D341Med (cell line): ENCODE results near the gene RAD51B.

Experiments
- DNase-seq: peaks from one replicate; pipeline ENCODE4 v3.0.0; 2012; ENCODE audit warnings: low spot score

The RAD51B gene

DNA sequence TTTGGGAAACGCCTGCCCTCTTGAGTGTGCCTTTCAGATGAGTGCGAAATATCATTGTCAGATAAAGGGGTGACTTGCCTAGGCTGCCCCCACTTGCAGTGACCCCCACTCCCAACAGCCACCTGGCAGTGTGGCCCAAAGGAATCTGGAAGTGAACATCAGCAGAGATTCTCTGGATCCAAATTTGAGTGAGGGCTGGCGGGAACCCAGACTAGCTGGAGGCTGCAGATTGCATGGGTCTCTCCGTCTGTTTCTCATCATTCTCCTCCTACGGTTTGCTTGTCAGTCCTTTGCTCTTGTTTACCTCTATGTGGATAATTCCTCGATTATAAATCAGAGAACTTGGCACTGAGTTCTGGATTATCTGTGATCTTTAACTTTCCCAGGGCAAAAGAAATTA, 692.5 kb downstream of the RAD51B start:
- no peak for DNase-seq

DNA sequence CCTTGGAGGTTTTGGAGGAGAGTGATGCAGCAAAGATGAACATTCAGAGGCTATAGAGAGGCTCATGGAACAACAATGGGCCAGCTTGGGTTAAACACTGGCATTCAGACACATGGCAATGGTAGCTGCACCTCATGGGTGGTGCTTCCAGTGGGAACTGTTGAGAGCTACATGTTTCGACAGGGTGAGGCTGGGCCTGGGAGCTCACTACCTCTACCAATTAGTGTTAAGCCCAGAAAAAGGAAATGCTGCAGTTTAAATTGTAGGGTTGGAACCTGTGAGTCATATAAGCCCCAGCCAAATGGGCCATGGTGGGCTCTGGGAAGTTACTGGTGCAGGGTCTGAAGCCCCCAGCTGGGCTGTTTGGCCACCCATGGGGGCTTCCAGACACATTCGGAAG, 693.6 kb downstream of the RAD51B start:
- no peak for DNase-seq

GRCh38 chr14:68513838-68514607, 694.4 kb downstream of the RAD51B start:
- DNase-seq: no peak

GRCh38 chr14:68514608-68515194, 695.1 kb downstream of the RAD51B start:
- DNase-seq: no peak

DNA sequence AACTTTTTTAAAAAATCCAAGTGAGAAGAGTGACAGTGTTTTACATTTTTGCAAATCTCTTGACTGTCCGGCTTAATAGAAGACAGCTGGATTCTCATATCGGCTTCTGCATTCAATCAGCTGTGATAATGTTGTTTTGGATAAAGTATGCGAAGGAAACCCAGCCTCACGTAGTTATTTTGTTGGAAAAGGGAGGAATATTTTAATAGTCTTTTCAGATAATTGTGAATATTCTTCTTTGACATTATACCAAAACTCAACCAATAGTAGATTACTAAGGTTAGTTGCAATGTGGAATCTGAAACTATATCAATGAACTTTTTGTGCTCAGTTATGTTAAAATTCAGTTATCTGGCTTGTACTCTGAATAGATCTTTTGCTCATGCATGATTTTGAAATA, 696.8 kb downstream of the RAD51B start:
- no peak for DNase-seq

DNA sequence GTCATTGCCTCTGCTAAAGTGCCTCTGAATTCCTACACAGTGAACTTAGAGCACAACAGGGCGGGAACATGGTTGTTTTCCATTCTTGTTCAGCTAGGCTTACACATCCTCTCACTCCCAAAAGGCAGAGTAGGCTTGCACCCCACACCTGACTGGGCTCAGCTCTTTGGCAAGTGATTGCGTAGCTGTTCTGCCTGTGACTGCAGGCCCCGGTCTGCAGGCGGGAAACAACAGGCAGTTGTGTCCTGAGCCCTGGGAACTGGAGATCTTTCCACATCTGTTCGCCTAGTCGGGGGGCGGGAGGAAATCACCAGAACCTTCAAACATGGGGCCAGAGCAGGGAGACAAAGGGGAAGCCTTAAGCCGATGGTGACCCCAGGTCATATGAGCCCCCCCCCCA, 698.6 kb downstream of the RAD51B start:
- DNase-seq: no peak

- DNase-seq: no peak
Observed at GRCh38 chr14:68518761-68519670, 699.4 kb downstream of the RAD51B start.

GRCh38 chr14:68519671-68520187, 700.1 kb downstream of the RAD51B start:
- no peak for DNase-seq

- DNase-seq: no peak
Observed at GRCh38 chr14:68520637-68521556, 701.3 kb downstream of the RAD51B start.

- DNase-seq: no peak
Observed at GRCh38 chr14:68521557-68521901, 702.0 kb downstream of the RAD51B start.

DNA sequence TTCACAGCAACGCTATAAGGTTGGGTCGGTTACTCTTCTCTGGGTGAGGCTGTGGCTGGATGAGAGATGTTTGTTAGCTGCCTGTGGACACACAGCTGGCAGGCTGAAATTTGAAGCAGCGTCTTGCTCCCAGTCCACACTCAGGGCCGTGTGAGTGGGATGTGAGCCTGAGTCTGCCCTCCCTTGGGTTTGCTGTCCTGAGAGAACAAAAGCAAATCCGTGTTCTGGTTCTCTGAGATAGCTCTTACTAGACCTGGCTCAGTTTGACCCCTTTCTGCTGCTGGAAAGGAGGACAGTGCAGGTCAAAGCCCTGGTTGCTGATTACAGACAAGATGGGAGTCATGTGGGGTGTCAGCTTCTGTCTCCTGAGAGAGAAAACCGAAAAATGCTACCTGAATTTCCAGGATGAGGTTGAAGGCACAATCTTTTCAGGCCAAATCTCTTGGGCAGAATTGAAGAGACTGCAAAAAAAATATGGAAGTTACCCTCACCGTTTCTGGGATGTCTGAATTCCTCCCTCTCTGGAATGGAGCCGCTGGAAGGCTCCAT, 702.5 kb downstream of the RAD51B start:
- no peak for DNase-seq

DNA sequence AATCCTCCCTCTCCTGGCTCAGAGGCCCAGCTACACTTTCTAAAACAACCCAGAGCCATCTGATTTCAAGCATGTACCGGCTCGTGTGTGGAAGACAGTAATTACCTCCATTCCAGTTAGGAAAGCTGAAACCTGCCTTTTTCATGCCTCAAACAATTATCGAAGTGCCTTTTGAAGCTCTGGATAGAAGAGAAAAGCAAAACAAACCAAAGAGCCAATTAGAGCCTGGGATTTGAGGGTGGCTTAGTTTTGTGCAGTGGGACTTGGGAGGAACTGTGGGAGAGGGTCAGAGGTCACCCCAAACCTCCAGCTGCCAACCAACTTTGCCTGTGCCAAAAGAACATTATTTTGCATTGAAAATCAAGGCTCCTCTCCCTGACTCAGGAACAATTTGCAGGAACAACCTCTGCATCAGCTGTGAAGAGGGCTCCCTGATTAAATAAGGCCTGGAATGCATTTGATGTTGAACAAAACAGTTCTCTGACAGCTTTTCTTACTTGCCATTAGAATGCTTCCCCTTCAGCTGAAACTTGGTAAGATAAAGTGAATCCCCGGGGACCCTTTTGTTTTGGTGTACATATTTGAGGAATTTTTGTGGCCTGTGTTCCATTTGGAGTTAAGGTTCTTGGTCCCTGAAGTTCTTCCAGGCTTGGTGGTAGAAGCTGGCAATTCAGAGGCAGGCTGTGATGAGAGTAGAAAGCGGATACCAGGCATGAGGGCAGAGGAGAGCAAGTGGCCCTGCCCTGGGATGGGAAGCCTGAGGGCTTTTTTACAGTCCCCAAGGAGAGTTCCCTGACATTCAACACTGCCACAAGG, 703.1 kb downstream of the RAD51B start:
- no peak for DNase-seq

GRCh38 chr14:68523326-68523610, 703.7 kb downstream of the RAD51B start:
- DNase-seq: no peak

DNA sequence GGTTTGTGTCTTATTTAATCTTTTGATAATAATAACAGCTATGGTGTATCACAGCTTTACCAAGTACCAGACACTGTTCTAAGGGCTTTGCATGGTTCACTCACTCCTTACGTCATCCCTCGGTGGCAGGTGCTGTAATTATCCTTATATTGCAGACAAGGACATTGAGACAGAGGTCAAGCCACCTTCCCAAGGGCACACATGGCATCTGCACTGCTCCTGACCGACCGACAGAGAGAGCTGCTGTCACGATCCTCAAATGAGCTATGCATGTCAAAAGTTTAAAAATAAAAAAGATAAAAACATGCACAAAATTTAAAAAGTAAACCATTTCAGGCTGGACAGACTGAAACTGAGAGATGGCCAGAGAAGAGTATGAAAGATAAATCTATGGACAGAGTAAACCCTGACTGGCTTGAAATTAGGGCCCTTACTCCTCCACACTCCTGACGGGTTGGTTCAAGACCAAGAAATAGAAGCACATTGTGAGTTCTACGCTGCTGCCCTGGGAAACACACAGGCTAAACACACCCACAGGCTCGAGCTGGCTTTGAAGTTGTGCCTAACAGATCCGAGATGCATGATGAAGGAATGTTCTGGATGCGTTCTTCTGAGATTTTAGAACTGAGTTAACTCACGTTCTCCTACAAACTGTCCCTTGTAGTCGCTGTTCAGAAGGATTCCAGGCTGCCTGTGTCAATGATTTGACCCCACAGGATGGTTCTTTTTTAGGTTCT, 704.6 kb downstream of the RAD51B start:
- no peak for DNase-seq

GRCh38 chr14:68525516-68525915, 705.9 kb downstream of the RAD51B start:
- DNase-seq: no peak

DNA sequence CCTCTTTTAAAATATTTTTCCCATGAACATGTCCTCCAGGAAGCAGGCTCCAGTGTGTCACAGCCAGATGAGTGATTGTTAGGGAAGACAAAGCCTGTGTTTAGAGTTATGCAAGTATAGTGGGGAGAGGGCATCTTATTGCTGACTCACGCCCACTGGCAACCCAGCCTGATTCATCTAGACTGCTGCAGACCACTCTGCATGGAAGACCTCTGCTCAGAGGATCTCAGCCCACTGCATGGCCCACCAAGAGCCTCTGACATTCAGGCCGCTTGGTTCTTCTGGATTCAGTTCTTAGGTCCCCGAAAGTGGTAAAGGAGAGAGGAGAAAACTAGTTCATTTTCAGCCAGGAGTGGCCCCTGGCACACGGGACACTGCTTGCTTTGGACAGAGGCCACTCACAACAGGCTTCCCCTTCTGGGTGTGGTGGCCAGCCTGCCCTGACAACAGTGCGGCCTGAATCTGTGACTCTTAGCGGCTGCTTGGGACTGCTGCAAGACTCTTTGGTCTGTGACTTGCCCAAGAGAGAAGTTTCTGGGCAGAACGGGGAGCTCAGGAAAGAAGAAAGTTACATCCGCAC, 707.0 kb downstream of the RAD51B start:
- no peak for DNase-seq

- no peak for DNase-seq
Observed at GRCh38 chr14:68527329-68527851, 707.8 kb downstream of the RAD51B start.

DNA sequence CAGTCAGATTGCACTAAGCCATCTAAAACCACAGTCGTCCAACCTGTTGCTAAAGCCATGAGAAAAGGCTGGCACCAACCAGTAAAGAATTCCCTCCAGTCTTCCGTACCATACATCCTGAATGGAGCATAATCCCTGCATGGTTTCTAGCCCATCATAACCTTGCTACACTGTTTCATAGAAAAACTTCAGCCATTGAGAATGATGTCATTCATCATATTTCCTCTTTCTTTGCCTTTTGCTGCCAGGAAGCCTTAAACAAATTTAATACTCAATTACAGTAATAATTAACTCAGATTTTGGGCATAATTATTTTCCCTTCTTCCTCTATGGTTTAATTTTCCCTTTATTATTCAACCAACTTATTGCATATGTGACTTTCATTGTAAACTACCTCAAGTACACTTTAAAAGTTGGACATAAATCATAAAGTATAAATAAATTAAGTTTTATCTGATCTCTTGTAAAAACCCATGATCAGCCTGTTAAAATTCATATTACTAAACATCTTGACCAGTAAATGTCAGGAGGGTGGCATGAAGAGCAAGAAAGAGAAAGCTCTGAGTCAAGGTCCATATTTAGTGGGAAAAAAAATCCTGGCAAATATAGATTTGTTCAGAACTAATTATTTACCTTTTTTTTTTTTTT, 708.6 kb downstream of the RAD51B start:
- no peak for DNase-seq

GRCh38 chr14:68530443-68530842, 710.9 kb downstream of the RAD51B start:
- no peak for DNase-seq
